Measurements from ENCODE around the gene KCNQ1.

Gene KCNQ1

GRCh38 chr11:2411446-2412305, 33.1 kb upstream of the KCNQ1 start:
- DNase-seq = no peak

GRCh38 chr11:2412323-2412722, 32.5 kb upstream of the KCNQ1 start:
- no peak for DNase-seq

DNA sequence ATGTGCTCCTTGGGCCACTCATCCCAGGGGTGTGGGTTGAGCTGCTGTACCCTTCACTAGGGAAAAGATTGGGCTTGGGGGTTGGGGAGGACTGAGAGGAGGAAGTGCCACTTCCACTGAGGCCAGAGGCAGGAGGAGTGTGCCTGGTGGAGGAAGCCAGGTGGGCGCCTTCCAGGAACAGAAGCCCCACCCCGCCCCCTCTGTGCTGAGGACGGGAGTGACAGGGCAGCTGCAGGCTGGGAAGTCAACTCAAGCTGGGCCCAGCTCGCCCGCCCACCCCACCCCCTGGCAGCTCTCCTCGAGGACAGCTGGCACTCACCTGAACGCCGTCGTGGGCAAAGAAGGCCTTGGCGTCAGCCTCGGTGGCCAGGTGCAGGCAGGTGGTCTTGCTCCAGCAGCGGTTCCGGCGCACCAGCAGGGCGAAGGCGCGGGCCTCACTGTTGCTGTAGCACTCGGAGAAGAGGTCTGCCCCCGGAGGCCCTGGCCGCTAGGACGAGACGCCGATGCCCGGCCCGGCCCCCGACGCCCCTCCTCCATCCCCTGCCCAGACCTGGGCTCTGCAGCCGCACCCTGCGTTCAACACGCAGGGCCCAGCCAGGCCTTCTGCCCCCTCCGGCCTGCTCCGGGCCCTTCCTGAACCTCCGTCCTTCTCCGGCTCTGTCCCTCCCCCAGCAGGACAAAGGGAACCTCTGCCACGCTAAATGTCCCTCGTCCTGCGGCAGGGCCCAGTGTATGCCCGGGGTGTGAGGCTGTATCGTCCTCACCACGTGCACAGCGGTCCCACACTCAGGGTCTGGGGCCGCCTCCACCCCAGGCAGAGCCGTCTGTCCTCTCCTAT, 30.8 kb upstream of the KCNQ1 start:
- no peak for DNase-seq

GRCh38 chr11:2414616-2415015, 30.2 kb upstream of the KCNQ1 start:
- no peak for DNase-seq

- no peak for DNase-seq
Measured at GRCh38 chr11:2415171-2415570, 29.6 kb upstream of the KCNQ1 start.

GRCh38 chr11:2415601-2416380, 29.0 kb upstream of the KCNQ1 start:
- DNase-seq = no peak

DNA sequence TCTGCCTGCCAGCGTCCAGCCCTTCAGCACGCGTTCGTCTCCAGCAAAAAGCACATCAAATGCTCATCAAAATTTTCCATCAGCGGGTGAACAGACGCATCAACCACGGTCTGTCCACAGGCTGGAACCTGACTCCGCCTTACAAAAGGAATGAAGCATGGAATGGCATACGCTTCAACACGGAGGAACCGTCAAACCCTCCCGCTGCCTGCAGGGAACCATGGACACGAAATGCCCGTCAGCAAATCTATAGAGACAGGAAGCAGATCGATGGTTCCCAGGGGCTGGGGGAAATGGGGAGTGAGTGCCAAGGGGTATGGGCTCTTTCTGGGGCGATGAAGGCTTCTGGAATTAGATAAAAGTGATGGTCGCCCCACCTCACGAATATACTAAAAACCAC, 28.0 kb upstream of the KCNQ1 start:
- no peak for DNase-seq

DNA sequence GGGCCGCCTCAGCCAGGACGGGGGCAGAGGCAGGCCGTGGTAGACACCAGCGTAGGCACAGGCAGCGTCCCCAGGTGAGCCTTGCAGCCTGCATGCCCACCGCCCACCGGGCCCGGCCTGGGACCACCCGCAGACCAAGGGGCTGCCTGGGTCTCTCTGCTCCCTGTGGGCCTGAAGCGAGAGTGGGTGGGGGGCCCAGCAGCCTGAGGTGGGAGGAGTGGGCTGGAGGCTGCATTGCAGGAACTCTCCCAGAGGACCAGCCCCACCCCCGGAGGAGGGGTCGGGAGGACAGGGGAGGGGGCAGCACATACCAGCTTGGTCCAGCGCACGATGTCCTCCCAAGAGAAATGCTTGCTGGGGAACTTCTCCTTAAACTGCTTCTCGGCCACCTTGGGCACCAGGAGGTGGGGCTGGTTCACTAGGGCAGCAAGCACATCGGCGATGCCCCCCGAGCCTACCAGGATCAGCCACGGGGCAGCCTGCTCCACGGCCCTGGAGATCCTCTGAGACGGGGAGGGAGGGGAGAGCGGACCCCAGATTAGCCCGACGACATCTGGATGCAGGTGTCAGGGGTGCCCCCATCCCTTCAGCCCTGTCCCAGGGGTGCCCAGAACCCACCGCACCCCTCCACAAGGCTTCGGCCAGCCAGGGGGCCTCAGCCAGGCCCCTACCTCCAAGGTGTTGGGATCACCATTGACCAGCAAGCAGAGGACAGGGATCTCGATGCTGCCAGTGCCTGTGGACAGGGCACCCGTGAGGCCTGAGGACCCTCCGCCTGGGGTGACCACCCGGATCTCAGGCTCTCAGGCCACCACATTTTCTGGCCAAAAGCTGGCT, 26.7 kb upstream of the KCNQ1 start:
- DNase-seq = no peak

DNA sequence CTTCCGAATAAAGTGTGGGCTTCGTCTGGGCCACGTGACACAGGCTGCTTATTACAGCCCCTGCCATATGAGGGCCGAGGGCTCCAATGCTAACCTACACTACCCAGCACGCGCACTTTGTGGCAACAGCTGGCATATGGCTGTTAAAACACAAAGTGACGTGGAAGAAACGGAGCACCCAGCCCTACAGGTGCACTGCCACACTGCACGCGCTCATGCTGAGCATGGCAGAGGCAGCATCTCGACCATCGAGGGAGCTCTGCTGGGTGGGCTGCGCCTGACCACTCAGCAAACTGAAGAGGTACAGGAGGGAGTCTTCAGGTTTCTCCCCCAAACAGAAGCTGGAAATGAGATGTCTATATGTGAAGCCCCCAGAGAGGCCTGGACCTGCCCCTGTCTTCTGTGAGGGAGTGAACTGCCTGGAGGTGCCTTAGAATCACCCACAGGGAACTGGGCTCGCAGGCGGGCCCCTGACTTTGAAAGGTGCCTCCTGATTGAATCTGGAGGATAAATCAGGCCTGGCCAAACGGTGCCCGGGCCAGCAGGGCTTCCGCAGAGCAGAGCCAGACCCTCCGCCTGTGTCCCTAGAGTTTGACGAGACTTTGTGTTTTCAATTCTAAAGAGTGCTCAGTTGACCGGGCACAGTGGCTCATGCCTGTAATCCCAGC, 26.0 kb upstream of the KCNQ1 start:
- no peak for DNase-seq

GRCh38 chr11:2419638-2420501, 24.9 kb upstream of the KCNQ1 start:
- DNase-seq = peak; percentile 60

DNA sequence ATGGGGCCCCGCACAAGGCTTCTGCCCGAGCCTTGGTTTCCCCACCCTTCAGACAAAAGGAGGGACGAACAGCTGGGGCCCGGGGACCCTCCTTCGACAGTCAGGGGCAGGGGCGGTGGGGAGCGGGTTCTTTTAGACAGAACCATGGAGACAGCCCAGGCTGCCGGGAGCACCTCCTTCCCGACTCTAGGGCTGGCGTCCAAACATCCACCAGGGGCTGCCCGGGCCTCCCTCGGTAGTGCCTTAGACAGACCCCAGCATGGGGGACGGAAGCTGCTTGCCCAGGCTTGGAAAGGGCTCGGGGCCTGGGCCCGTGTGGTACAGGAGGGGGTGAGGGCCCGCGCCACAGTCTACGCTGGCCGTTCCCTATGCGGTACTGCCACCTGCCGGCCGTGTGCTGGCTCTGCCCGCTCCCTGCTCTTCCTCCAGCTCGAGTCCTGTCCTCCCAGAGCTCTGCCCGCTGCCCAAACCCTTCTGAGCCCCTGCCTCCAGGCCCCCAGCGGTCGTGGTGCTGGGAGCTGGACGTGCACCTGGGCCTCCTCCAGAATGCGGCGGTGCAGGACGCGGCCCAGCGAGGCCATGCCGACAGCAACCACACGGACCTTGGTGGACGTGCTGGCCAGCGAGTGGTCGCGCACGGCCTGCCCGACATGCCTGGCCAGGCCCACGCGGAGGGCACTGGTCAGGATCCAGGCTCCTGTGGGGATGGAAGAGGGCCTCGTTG, 24.1 kb upstream of the KCNQ1 start:
- DNase-seq = peak; percentile 75

DNA sequence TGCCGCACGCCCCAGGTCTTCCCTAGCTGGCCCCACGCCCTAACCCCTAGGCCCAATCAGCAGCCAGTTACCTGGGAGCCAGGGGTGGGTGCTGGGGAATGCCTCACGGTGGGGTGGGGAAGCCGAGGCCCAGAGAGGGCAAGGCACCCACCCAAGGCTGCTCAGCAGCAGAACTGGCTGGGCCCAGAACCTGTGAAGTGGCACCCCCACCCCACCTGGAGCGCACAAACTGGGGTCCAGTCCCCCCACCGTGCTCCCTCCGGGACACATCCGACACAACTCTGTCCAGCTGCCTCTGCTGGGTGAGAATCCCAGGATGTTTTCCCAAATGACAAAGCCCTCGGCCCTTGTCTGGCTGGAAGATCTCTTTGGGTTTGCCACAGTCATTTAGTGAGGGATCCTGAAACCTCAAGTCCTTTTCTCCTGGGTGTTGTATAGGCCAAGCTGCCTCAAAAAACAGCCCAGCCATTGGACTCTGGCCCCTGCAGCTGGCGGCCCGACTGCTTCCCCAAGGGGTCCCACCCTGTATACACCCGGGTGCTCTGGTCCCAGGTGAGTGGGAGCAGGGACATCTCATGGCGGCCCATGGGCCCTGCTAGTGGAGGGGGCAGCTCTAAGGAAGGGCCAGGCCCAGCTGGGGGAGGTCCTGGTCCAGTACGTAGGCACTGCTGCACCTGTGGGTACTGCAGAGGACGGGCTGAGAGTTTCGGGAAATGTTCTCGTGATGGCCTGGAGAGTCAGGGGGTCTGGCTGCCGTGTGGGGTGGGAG, 23.4 kb upstream of the KCNQ1 start:
- no peak for DNase-seq

DNA sequence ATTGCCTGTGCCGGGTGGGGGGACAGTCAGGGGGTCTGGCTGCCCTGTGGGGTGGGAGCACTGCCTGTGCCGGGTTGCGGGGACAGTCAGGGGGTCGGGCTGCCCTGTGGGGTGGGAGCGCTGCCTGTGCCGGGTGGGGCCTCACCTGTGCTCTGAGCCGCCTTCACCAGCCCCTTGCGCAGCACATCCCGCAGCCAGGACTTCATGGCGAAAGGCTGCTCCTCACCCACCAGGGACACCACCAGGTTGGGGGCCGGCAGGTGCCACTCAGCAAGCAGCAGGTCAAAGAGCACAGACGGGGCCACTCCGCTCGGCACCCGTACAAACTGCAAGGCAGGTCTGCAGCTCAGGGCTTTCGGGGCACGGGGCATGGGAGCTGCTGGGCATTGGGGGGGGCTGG, 22.8 kb upstream of the KCNQ1 start:
- no peak for DNase-seq

GRCh38 chr11:2422461-2423156, 22.2 kb upstream of the KCNQ1 start:
- DNase-seq = no peak

GRCh38 chr11:2423157-2424025, 21.4 kb upstream of the KCNQ1 start:
- DNase-seq = no peak

GRCh38 chr11:2424811-2425495, 19.9 kb upstream of the KCNQ1 start:
- no peak for DNase-seq

GRCh38 chr11:2425506-2425905, 19.3 kb upstream of the KCNQ1 start:
- DNase-seq = no peak

Data from activated CD8-positive, alpha-beta memory T cell treated with anti-CD3 and anti-CD28 coated beads, Interleukin-2, amount 50 U/mL, for 4 hours (primary cell).